Ovary (tissue), 3 donors: ENCODE data around the gene AADACL3.

Experiments
- CTCF ChIP-seq, 3 donors: fragments of 450-650 bp in 2 of 3; fragments of 200-600 bp in 1 of 3; IDR thresholded peaks; one replicate each; pipeline versions ENCODE4 v1.5.1 to v1.8.0; 2016 to 2022; ENCODE audit warnings: antibody characterized with exemption in 3 of 3, mild to moderate bottlenecking in 1 of 3
- EP300 ChIP-seq: sonication (generic); formaldehyde crosslinking; IDR thresholded peaks from one replicate; pipeline ENCODE4 v1.6.1; 2017; ENCODE audit warnings: antibody characterized with exemption
- POLR2A ChIP-seq: fragments of 450-650 bp; IDR thresholded peaks from one replicate; pipeline ENCODE4 v1.6.1; 2017; ENCODE audit warnings: antibody characterized with exemption, mild to moderate bottlenecking, moderate library complexity
- donor health status: DM: no; HTN: no; CAD: no.

GRCh38 chr1:12734651-12735050, 18.7 kb downstream of the AADACL3 start:
- TF ChIP-seq CTCF (IDR thresholded peaks at IDR 0.05) (no peak), POLR2A (no peak), EP300 (no peak)
